NCI-H2107 (cell line): ENCODE measurements around the gene KLF2.

Experiments
- DNase-seq: peaks from one replicate; lab custom pipeline; 2025; lab: John Stamatoyannopoulos, UW

The KLF2 gene

DNA sequence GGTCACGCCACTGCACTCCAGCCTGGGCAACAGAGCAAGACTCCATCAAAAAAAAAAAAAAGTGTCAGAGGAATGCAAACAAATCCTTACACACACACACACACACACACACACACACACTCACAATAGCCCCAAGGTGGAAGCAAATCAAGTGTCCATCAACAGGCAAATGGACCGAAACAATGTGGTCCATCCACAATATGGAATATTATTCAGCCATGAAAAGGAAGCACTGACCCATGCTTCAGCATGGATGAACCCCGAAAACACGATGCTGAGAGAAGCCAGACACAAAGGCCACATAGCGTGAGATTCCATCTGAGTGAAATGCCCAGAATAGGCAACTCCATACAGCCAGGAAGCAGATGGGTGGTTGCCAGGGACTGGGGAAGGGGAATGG is 16.5 kb upstream of the KLF2 start:
- DNase-seq: no peak

DNA sequence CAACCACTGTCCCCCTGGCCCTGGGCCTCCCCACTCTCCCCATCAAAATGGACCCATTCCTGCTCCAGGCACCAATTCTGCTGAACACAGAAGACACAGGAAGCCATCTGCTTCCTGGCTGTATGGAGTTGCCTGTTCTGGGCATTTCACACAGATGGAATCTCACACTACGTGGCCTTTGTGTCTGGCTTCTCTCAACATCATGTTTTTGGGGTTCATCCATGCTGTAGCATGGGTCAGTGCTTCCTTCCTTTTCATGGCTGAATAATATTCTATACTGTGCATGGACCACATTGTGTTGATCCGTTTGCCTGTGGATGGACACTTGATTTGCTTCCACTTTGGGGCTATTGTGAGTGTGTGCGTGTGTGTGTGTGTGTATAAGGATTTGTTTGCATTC is 15.0 kb upstream of the KLF2 start:
- DNase-seq: no peak

DNA sequence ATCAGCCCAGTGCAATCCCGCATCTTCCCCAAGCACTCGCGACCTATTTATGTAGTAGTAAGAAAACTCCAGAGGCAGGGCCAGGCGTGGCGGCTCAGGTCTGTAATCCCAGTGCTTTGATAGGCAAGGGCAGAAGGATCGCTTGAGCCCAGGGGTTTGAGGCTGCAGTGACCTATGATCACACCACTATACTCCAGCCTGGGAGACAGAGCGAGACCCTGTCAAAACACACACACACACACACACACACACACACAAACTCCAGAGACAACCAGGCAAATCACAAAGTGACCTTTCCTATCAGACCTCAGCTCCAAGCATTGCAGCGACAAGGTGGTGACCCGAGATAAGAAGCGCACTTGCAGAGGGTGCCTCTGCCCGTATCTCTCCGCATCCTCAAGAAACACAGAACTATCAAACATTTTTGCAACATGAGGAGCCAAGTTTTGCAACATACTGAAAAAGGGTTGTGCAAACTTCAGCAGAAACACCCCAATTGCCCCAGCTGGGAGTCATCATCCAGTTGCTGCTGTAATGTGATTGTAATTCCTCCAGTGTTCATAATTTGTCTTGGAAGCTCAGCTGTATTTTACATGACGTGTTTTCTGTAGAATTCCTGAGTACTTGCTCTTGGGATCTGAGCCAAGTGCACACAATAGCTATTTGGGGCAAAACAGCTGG is 8.7 kb upstream of the KLF2 start:
- DNase-seq: no peak

DNA sequence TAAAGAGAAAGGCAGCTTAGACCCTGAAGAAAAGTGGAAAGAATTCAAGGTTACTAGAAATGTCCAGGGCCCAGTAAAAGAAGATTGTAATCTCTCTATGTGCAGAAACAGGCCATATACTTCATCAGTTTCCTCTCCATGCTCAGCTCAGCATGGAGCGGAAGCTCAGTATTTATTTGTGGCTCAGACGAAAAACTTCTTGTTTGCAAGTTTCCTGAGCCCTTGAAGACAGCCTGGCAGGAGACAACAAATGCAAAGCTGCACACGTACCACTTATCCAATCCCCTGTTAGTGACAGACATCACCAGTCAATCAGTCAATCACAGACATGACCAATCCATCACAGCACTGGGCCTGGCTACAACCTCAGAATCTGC is 8.1 kb upstream of the KLF2 start:
- DNase-seq: no peak

DNA sequence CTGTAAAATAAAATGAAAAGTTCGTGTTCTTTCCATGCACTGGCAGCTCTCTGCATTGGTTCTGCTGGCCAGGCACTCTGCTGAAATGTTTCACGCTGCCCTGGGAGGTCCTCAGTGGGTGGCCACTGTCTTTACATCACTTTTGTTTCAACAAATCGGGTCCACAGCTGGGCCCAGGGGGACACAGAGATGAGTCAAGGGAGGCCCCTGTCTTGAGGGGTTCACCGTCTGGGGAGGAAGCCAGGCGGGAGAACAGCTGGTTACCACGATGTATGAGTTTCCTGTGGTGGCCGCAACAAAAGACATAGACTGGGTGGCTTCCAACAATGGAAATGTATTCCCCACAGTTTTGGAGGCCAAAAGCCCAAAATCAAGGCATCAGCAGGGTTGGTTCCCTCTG is 5.1 kb upstream of the KLF2 start:
- no peak for DNase-seq

DNA sequence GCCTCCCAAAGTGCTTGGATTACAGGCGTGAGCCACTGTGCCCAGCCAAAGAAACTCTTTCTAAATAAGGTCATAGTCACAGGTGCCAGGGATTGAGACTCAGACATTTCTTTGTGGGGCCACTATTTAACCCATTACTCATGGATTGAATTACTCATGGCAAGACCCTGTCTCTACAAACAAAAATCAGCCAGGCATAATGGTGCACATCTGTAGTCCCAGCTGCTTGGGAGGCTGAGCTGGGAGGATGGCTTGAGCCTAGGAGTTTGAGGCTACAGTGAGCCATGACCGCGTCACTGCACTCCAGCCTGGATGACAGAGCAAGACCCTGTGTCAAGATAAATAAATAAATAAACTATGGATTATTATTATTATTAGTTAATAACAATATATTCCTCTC is 3.6 kb upstream of the KLF2 start:
- no peak for DNase-seq

DNA sequence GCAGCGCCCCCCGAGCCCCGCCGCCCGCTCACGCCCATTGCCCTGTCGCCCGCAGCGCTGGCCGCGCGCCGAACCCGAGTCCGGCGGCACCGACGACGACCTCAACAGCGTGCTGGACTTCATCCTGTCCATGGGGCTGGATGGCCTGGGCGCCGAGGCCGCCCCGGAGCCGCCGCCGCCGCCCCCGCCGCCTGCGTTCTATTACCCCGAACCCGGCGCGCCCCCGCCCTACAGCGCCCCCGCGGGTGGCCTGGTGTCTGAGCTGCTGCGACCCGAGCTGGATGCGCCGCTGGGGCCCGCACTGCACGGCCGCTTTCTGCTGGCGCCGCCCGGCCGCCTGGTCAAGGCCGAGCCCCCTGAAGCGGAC is 518 bp downstream of the KLF2 start:
- no peak for DNase-seq

DNA sequence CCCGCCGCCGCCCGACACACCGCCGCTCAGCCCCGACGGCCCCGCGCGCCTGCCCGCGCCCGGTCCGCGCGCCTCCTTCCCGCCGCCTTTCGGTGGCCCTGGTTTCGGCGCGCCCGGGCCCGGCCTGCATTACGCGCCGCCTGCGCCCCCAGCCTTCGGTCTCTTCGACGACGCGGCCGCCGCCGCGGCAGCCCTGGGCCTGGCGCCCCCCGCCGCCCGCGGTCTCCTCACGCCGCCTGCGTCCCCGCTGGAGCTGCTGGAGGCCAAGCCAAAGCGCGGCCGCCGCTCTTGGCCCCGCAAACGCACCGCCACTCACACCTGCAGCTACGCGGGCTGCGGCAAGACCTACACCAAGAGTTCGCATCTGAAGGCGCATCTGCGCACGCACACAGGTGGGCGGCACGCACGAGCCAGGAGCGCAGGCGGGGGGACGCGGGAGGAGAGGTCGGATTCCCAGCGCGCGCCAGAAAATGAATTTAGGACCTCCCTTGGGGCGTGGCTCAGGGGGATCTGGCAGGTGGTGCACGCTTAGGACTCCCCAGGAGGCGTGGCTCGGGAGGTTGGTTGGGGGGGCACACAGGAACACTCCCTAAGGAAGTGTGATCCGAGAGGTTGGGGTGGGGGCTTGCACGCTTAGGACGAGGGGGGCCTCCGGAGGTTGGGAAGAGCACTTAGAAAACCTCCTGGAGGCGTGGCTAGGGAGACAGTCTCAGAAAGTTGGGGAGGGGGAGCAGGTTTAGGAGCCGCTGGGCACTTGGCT is 1.2 kb downstream of the KLF2 start:
- no peak for DNase-seq

DNA sequence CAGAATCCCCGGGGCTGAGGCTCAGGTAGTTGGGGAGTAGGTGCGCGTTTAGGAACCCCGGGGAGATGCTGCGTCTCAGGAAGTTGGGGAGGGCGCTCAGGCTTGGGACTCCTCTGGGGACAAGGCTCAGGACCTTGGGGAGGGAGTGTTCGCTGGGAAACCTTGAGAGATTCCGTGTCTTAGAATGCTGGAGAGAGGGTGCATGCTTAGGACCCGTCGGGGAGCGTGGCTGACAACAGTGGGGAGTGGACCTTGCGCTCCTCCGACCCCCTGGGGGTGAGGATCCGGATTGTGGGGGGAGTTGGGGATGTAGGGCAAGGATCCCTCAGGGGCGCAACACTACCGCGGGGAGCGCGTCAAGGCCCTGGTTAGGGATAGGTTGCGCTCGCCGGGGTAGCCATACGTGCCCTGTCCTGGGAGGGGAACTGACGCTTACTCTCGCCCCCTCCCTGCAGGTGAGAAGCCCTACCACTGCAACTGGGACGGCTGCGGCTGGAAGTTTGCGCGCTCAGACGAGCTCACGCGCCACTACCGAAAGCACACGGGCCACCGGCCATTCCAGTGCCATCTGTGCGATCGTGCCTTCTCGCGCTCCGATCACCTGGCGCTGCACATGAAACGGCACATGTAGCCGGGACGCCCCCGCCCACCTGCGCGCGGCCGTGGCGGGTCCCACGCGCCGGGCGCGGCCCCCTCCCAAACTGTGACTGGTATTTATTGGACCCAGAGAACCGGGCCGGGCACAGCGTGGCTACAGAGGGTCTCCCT is 2.0 kb downstream of the KLF2 start:
- DNase-seq: no peak

DNA sequence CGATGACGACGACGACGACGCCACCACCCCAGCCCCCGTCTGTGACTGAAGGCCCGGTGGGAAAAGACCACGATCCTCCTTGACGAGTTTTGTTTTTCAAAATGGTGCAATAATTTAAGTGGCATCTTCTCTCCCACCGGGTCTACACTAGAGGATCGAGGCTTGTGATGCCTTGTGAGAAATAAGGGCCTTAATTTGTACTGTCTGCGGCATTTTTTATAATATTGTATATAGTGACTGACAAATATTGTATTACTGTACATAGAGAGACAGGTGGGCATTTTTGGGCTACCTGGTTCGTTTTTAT is 2.5 kb downstream of the KLF2 start:
- no peak for DNase-seq

DNA sequence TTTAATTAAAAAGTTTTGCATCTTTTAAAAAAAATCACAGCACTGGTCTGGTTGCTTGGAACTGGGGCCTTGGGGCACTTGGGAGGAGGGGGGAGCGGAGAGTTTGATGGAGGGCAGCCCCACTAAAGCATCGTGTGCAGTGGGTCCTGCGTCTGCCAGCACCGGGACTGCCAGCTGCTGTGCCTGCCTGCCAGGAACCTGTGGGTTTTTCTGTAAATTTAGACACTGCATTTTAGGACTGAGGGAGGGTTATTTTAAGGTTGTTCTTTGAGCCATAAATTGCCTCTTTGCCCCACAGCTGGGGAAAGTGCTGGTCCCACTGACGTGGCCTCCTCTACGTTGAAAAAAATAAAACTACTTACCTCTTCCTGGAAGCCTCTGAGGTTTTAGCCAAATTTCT is 2.9 kb downstream of the KLF2 start:
- no peak for DNase-seq

DNA sequence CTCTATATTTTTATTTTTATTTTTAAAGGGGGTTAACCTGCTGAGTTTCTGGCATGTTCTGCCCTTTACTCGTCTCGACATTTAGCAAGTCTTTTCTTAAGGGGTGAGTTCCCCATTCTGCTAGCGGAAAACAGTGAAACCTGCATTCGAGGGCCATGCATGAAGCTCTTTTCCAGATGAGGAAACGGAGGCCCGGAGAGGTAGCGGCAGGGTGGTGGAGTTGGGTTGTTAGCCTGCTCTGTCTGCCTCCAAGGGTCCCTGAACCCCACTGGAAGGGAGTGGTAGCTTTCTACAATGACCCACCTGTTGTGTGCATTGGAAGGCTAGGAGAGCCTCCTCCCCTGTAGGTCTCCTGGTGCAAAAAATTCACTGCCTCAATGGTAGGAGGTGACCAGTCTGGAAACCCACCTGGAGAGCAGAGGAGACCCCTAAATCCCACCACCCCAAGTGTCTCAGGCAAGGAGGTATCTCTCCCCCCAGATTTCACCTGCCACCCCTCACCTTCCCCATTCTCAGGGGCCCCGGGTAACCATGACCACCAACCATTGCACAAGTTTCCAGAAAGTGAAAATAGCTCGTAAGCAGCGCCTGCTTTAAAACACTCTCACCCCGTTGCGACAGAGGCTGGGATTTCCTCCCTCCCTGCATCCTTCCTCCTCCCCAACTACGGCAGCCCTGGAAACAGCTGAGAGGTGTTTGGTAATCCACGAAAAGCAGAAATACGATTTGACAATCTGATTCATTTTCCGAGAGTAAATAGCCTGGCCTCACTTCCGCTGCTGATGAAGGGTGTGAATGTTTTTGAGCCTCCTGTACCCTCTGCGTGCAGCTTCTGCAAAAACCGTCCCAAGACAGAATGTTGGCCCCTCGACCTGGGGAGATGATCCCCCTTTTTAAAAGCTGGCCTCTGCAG is 3.5 kb downstream of the KLF2 start:
- DNase-seq: no peak

DNA sequence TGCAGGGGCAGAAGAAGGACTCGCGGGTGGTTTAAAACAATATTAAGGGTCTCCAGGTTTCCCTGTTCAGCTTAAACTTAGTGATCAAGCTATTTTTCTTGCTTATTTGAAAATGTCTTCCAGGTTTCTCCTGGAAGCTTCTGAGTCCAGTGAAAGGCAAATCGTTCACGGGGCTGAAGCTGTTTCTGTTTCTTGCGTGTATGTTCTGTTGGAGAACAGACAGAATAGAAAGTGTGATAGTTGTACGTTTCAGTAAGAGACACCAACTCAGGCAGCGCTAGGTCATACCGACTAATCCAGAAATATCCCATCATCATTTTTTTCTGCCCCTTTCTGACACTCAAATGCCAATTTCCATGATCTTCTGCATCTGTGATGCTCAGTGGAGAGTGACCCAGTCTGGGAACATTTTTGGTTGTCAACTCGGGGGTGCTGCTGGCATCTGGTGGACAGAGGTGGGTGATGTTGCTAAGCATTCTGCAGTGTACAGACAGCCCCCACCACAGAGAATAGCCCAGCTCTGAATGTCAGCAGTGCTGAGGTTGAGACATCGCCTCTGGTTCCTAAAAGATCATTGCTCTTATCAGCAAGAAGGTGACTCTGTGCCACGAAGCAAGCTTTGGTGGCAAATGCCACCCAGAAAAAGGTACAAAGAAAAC is 4.3 kb downstream of the KLF2 start:
- no peak for DNase-seq

DNA sequence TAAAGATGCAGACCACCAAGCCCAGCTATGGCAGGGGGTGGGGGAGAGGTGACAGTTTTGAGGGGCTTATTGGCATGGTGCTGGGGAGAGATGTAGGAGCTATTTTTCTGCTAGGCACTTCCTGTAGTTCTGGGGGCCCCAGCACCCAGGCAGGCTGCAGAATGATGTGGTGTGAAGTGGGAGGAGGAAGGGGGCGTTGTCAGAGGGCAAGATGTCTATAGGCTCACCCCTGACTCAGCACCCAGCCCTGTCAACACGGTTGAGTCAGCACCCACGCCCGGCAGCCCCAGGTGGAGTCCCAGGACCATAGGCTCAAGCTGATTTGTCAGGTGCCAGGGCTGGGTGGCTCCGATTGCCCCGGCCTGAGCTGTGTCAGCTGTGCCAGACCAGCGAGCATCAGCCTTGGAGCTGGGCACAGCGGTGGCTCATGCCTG is 5.8 kb downstream of the KLF2 start:
- no peak for DNase-seq

DNA sequence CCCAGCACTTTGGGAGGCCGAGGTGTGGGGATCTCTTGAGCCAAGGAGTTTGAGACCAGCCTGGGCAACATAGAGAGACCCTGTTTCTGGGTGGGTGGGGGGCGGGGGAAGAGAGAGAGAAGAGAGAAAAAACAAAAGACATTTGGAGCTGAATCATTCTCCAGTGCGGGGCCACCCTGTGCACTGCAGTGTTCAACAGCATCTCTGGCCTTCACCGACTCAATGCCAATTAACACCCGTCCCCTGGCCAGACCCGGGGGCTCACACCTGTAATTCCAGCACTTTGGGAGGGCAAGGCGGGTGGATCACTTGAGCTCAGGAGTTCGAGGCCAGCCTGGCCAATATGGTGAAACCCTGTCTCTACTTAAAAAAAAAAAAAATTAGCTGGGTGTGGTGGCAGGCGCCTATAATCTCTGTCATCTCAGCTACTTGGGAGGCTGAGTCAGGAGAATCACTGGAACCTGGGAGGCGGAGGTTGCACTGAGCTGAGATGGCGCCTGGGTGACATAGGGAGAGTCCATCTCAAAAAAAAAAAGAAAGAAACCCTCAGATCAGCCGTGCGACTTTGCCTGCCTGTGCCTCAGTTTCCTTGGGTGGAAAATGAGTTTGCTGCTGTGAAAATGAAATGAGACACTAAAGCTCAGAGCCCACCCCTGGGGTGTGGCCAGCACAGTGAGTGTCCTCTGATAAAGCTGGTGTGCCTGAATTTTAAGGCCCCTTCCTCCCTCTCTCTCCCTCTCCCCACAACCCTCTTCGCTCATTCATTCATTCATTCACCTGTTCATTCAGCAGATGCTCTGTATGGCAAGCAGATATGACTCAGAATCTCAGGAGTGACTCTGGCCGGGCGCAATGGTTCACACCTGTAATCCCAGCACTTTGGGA is 6.4 kb downstream of the KLF2 start:
- no peak for DNase-seq

DNA sequence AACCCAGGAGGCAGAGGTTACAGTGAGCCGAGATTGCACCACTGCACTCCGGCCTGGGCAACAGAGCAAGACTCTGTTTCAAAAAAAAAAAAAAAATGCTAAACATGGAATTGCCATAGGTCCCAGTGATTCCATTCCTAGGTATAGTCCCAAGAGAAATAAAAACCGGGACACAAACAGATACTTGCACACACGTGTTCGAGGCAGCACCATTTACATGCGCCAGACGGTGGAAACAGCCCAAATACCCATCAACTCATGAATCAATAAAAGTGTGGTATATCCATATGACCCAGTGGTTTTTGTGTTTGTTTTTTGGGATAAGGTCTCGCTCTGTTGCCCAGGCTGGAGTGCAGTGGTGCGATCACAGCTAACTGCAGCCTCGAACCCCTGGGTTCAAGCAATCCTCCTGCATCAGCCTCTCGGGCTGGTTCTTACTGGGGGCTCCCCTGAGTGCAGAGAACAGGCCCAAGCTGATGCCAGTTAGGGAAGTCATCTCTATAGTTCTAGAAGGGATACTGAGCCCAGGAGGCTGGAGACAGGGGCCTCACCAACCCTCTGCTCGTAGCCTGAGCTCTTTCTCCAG is 8.5 kb downstream of the KLF2 start:
- DNase-seq: no peak

DNA sequence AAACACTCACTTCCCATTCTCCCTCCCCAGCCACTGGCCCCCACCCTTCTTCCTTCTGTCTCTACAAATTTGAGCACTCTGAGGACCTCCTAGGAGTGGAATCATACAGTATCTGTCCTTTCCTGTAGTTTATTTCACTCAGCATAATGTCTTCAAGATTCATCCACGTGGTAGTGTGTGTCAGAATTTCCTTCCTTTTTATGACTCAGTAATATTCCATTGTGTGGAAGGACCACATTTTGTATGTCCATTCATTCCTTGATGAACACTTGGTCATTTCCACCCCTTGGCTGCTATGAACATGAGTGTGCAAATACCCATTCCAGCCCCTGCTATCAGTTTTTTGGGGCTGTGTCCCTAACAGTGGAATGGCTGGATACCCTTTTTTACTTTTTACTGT is 9.8 kb downstream of the KLF2 start:
- no peak for DNase-seq

DNA sequence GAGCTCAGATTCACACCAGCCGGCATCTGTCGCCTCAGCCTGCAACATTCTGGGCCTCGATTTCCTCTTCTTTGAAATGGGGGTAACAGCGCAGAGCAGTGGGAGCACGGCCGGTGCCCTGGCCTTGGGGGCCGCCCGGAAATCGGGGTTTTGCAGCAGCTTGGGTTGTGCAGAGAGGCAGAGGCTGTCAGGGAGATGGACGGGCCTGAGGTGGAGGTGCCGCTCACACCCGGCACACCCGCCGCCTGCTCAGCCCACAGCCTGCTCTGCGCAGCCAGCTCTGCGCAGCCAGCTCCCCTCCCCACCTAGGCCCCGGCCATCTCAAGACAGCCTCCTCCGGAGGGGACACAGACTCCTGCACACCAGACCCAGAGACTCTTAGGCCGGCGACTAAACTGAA is 10.6 kb downstream of the KLF2 start:
- DNase-seq: no peak

DNA sequence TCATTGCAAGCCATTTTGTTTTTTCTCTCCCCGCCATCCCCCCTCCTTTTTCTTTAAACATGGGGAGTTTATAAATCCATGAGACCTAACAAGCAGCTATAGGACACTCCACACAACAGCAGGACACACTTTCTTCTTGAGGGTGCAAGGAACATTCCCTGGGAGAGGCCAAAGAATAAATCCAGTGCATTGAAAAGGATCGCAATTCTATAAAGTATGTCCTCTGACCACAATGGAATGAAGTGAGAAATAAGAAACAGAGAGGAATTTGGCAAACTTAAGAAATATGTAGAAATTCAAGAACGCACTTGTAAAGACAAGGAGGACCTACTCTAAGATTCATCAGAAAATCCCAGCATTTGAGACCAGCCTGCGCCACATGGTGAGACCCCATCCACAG is 11.9 kb downstream of the KLF2 start:
- DNase-seq: no peak

DNA sequence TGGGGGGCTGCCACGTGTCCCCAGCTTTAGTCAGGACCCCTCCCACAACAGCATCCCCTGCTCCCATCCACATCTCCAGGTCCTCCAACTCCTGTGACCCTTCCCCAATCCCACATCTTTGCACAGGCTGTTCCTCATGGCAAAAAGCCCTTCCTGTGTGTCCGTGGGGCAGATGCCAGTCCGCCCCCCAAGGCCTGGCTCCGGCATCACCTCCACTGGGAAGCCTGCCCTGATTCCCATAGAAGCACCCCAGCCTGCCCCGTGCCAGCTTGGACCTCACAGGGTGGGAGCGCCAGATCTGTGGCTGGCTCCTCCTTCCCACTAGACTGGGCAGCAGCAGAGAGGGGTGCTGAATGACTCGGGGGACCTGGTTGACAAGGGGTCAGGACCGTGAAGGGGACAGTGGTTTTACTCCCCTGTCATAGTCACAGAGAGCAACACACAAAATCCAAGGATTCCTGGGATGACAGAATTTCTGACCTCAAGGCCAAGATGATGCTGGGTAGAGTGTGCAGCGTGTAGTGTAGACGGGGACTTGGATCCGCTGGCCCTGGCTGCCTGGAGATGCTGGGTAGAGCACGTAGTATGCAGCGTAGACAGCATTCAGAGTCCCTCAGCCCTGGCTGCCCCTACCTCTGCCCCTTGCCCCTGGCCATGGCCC is 13.3 kb downstream of the KLF2 start:
- DNase-seq: no peak
